GM04503 (cell line): ENCODE results near the gene SMC5.
A peak's percentile ranks its signal among the peaks of the same experiment; 100 is the strongest.
"Not testable (repeated sequence)": the region's sequence is repeated elsewhere in the genome, so short reads cannot be mapped to it uniquely, and the experiment has no call there.

ENCODE experiments used
- DNase-seq: peaks from one replicate; pipeline ENCODE4 v3.0.0-alpha.2; 2012; ENCODE audit warnings: low read depth

SMC5 gene

GRCh38 chr9:70263421-70263820 lies 4.6 kb downstream of the SMC5 start:
- peak; percentile 26 for DNase-seq

- DNase-seq = no peak
Measured at GRCh38 chr9:70278305-70278704, 19.5 kb downstream of the SMC5 start.

GRCh38 chr9:70283848-70284247 lies 25.1 kb downstream of the SMC5 start:
- DNase-seq = no peak

GRCh38 chr9:70285246-70285645 lies 26.5 kb downstream of the SMC5 start:
- peak; percentile 24 for DNase-seq

GRCh38 chr9:70285981-70286598 lies 27.3 kb downstream of the SMC5 start:
- no peak for DNase-seq

- DNase-seq = no peak
Measured at GRCh38 chr9:70290626-70291025, 31.8 kb downstream of the SMC5 start.

GRCh38 chr9:70291446-70291845 lies 32.7 kb downstream of the SMC5 start:
- DNase-seq = no peak

GRCh38 chr9:70292253-70292652 lies 33.5 kb downstream of the SMC5 start:
- DNase-seq = no peak

GRCh38 chr9:70293214-70293613 lies 34.4 kb downstream of the SMC5 start:
- no peak for DNase-seq

- DNase-seq = no peak
Measured at GRCh38 chr9:70297141-70297540, 38.4 kb downstream of the SMC5 start.

- DNase-seq = no peak
Measured at GRCh38 chr9:70298245-70298771, 39.5 kb downstream of the SMC5 start.

GRCh38 chr9:70303268-70303667 lies 44.5 kb downstream of the SMC5 start:
- no peak for DNase-seq

GRCh38 chr9:70304810-70305209 lies 46.0 kb downstream of the SMC5 start:
- no peak for DNase-seq

GRCh38 chr9:70315389-70315788 lies 56.6 kb downstream of the SMC5 start:
- DNase-seq = peak; percentile 10

- no peak for DNase-seq
Measured at GRCh38 chr9:70318002-70318401, 59.2 kb downstream of the SMC5 start.

- no peak for DNase-seq
Measured at GRCh38 chr9:70322096-70322495, 63.3 kb downstream of the SMC5 start.

GRCh38 chr9:70324963-70325362 lies 66.2 kb downstream of the SMC5 start:
- DNase-seq = peak; percentile 7

- DNase-seq = not testable (repeated sequence)
Measured at GRCh38 chr9:70328625-70329024, 69.8 kb downstream of the SMC5 start.

- DNase-seq = peak; percentile 3
Measured at GRCh38 chr9:70340572-70340971, 81.8 kb downstream of the SMC5 start.

GRCh38 chr9:70347046-70347445 lies 88.3 kb downstream of the SMC5 start:
- no peak for DNase-seq

- DNase-seq = no peak
Measured at GRCh38 chr9:70352356-70352755, 93.6 kb downstream of the SMC5 start.

GRCh38 chr9:70352802-70353201 lies 94.0 kb downstream of the SMC5 start:
- no peak for DNase-seq

GRCh38 chr9:70355801-70356200 lies 97.0 kb downstream of the SMC5 start:
- DNase-seq = no peak

GRCh38 chr9:70362952-70363351 lies 104.2 kb downstream of the SMC5 start:
- no peak for DNase-seq
